ENCODE data around the gene SMIM1. TPM values are rescaled to one million over a fixed set of nuclear protein-coding genes. Genes with fewer than 3 reads are reported as not detected.

The SMIM1 gene
- total and polyA plus RNA-seq, 2 of the 4 experiments (the other 2 are of a cell fraction): 0.90 to 3.4 TPM

DNA sequence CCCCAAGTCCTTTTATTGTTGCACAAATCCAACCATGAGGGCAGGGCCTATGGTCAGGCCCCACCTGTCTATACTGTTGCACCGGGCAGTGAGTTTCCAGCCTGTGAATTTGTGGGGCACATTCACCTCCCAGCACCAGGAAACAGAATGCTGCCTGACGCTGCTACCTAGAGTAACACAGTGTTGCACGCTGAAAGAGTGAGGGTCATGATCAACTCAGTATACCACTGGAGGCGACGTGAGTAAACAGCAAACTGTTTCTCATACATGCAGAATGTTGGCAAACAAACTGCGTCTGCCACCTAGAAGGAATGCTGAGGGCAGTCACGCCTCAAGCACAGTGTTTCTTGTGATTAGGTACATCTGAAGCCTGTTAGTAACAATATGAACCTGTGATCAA is 37.1 kb downstream of the SMIM1 start:
- Histone ChIP-seq H3K9me3 (ENCODE audit: control insufficient read depth, insufficient read depth, low read length) (no peaks in the 10 kb centered on the region), H3K18ac (ENCODE audit: low read depth, low read length) (no peak overlapping the region), H2BK120ac (ENCODE audit: low read depth, low read length) (no peak overlapping the region), H4K20me1 (ENCODE audit: insufficient read depth, low read length) (no peaks in the 10 kb centered on the region), H3K56ac (ENCODE audit: extremely low read depth, insufficient read depth, low read length) (no peak overlapping the region), H4K91ac (ENCODE audit: insufficient read depth, low read depth, low read length) (no peak overlapping the region), H3K9me1 (ENCODE audit: insufficient read depth, low read length) (no peaks in the 10 kb centered on the region), H3K23ac (ENCODE audit: low read depth, low read length) (no peak overlapping the region), H2AFZ (replicated peaks; ENCODE audit: low read length, poor library complexity) (no peak overlapping the region), H3K4me1 (ENCODE audit: control insufficient read depth, insufficient read depth, low read length) (no peaks in the 10 kb centered on the region), H2BK5ac (ENCODE audit: low read depth, low read length, poor library complexity, severe bottlenecking) (no peak overlapping the region), H3K36me3 (ENCODE audit: control insufficient read depth, insufficient read depth, low read length) (peaks cover 4% of the 10 kb centered on the region; the same call in 1 of the 2 replicates), H3K14ac (replicated peaks; ENCODE audit: low read depth, low read length) (no peak overlapping the region), H3K4ac (ENCODE audit: low read depth, low read length) (no peak overlapping the region), H3K9ac (ENCODE audit: low read depth, low read length) (no peak overlapping the region), H2BK15ac (ENCODE audit: low read depth, low read length) (no peak overlapping the region), H3K4me2 (ENCODE audit: low read depth, low read length) (no peak overlapping the region), H3K27ac (ENCODE audit: insufficient read depth, low read length) (no peak overlapping the region), H2AK5ac (ENCODE audit: low read depth, low read length) (no peak overlapping the region), H4K5ac (ENCODE audit: low read depth, low read length) (no peak overlapping the region), H2BK20ac (ENCODE audit: low read depth, low read length) (no peak overlapping the region), H3K27me3 (ENCODE audit: control insufficient read depth, insufficient read depth, low read length) (no peaks in the 10 kb centered on the region), H3K79me1 (ENCODE audit: low read depth in 1 of 2, low read length in 2 of 2) (no peaks in the 10 kb centered on the region), H2AK9ac (replicated peaks; ENCODE audit: low read depth, low read length, poor library complexity) (no peak overlapping the region), H4K8ac (ENCODE audit: low read depth in 2 of 2, low read length in 2 of 2) (no peak overlapping the region), H3K4me3 (ENCODE audit: insufficient read depth, low read depth, low read length) (no peak overlapping the region)
- 42% methylated on average over 2 of the region's 7 CpGs; no CpG with 5 or more reads in 1 of the 2 experiments for WGBS, 2 experiments (ENCODE audit: extremely low coverage in 2 of 2, insufficient read length in 1 of 2)
- dilution Hi-C loops (cut with HindIII; ENCODE audit: low sequenced_read_pairs, unreplicated experiment): no loop called here
- DNase-seq: no peak
- TF ChIP-seq RCOR1 (IDR thresholded peaks at IDR 0.05; ENCODE audit: insufficient replicate concordance, low read length) (no peak), MAZ (IDR thresholded peaks at IDR 0.05; ENCODE audit: borderline replicate concordance, low read depth, low read length) (no peak), RAD21 (IDR thresholded peaks at IDR 0.05; ENCODE audit: low read length) (no peak), RFX5 (IDR thresholded peaks at IDR 0.05; ENCODE audit: low read depth, low read length) (no peak), BHLHE40 (IDR thresholded peaks at IDR 0.05; ENCODE audit: low read depth, low read length) (no peak), MXI1 (IDR thresholded peaks at IDR 0.05; ENCODE audit: borderline replicate concordance, low read depth, low read length) (no peak), FOS (IDR thresholded peaks at IDR 0.05; ENCODE audit: low read depth, low read length) (no peak), MAFK (IDR thresholded peaks at IDR 0.05; ENCODE audit: low read depth, low read length) (no peak), ELK1 (IDR thresholded peaks at IDR 0.05; ENCODE audit: borderline replicate concordance, low read depth, low read length) (no peak), CHD1 (IDR thresholded peaks at IDR 0.05; ENCODE audit: low read depth, low read length) (no peak), POLR2A (IDR thresholded peaks at IDR 0.05; ENCODE audit: low read depth, low read length) (no peak), CEBPB (IDR thresholded peaks at IDR 0.05; ENCODE audit: low read depth, low read length) (no peak), CTCF (conservative IDR thresholded peaks at IDR 0.05; ENCODE audit: low read depth, low read length) (no peak), NFE2L2 (IDR thresholded peaks at IDR 0.05; ENCODE audit: low read depth, low read length) (no peak)
- TF ChIP-seq, protein P1, sequence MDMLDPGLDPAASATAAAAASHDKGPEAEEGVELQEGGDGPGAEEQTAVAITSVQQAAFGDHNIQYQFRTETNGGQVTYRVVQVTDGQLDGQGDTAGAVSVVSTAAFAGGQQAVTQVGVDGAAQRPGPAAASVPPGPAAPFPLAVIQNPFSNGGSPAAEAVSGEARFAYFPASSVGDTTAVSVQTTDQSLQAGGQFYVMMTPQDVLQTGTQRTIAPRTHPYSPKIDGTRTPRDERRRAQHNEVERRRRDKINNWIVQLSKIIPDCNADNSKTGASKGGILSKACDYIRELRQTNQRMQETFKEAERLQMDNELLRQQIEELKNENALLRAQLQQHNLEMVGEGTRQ (IDR thresholded peaks at IDR 0.05; ENCODE audit: low read depth, low read length): no peak
- no TSS peak for BruUV-seq (replicated peaks)
- no peak for ATAC-seq (ENCODE audit: low read depth)
- POLR2A ChIA-PET (ENCODE audit: unreplicated experiment): interaction anchor here (0.5 kb wide), 1 partner anchor 11 kb away, joined by 5 read pairs; no protein-coding TSS in a partner anchor
- CTCF ChIA-PET: no interaction called here
- in situ Hi-C loops (cut with MboI; ENCODE audit: low sequenced_read_pairs): no loop called here
- intact Hi-C loops (cut with micrococcal nuclease): no loop called here
